ENCODE data around the gene MT1X. TPM values are rescaled to one million over a fixed set of nuclear protein-coding genes. Genes with fewer than 3 reads are reported as not detected.

MT1X gene
- total and polyA plus RNA-seq, 2 of the 13 experiments (the other 11 are each of a cell fraction or from before 2014, with no cell fraction given), result 19.7 to 288 TPM

DNA sequence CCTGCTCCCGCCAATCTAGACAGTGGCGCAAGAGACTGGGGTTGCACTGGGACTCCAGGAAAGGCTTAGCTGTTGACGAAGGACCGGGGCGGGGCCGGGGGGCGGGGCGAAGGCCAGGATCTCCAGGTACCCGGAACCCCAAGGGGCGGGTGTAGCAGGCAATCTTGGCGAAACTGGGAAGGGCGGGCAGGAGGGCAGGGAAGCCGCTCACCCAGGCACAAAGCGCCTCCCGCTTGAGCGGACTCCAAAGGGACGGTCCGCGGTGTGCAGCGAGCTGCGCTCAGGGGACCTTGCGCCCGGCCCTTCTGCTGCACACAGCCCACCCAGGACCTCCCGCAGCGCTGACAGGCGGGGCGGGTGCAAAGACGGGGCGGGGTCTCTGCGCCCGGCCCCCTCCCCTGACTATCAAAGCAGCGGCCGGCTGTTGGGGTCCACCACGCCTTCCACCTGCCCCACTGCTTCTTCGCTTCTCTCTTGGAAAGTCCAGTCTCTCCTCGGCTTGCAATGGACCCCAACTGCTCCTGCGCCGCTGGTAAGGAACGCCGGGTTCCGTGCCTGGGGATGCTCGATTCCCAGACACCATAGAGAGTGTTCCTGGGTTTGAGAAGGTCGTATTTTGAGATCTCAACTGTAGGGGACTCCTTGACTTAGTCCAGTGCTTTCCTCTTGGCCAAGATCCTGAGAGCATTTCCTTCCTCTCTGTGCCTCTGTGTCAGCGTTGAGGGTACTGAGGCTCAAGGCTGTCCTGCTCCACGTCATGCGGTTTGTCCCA is 24.5 kb upstream of the MT1X start, which contains the start of gene MT1F (continued):
- TF ChIP-seq ZNF256 (CRISPR knock-in tag; conservative IDR thresholded peaks at IDR 0.05) (no peak), TGIF2 (CRISPR knock-in tag; IDR thresholded peaks at IDR 0.05) (no peak), HIVEP1 (CRISPR knock-in tag; IDR thresholded peaks at IDR 0.05) (peak; percentile 73; the same call in 1 of the 2 replicates), SOX13 (IDR thresholded peaks at IDR 0.05) (no peak), SOX13 (CRISPR knock-in tag; conservative IDR thresholded peaks at IDR 0.05 in 1 of 2, IDR thresholded peaks at IDR 0.05 in 1 of 2) (no peak; a peak in 1 of 4 replicates), ZNF737 (CRISPR knock-in tag; IDR thresholded peaks at IDR 0.05; ENCODE audit: borderline replicate concordance) (no peak), ZNF121 (CRISPR knock-in tag; IDR thresholded peaks at IDR 0.05) (0 out of 2 replicates have a peak, but pooled peaks have one; percentile 17), ZNF446 (CRISPR knock-in tag; IDR thresholded peaks at IDR 0.05) (no peak), ESRRA (CRISPR knock-in tag; IDR thresholded peaks at IDR 0.05; ENCODE audit: low read depth) (peak; percentile 86; the same call in 1 of the 2 replicates), ZNF441 (CRISPR knock-in tag; IDR thresholded peaks at IDR 0.05; ENCODE audit: borderline replicate concordance) (peak; percentile 53; the same call in 1 of the 2 replicates), SYNCRIP (IDR thresholded peaks at IDR 0.05; ENCODE audit: insufficient read depth, low read depth, low read length) (no peak), NR3C1 (CRISPR knock-in tag; IDR thresholded peaks at IDR 0.05) (no peak), PPARG (CRISPR knock-in tag; conservative IDR thresholded peaks at IDR 0.05) (0 out of 2 replicates have a peak, but pooled peaks have one; percentile 12), KDM2A (CRISPR knock-in tag; IDR thresholded peaks at IDR 0.05; ENCODE audit: borderline replicate concordance, low read depth) (peak; percentile 26; the same call in 1 of the 2 replicates), ZKSCAN8 (CRISPR knock-in tag; IDR thresholded peaks at IDR 0.05; ENCODE audit: borderline replicate concordance) (no peak), FOXA1 (IDR thresholded peaks at IDR 0.05) (no peak), FOXA1 (CRISPR knock-in tag; IDR thresholded peaks at IDR 0.05) (peak; percentile 18; the same call in 1 of the 2 replicates), GATAD2A (CRISPR knock-in tag; IDR thresholded peaks at IDR 0.05) (no peak; the same call in 1 of the 2 replicates), ZNF17 (CRISPR knock-in tag; IDR thresholded peaks at IDR 0.05) (no peak), ZNF143 (CRISPR knock-in tag; IDR thresholded peaks at IDR 0.05) (peak; percentile 15; the same call in 1 of the 2 replicates), NFE2L1 (CRISPR knock-in tag; IDR thresholded peaks at IDR 0.05; ENCODE audit: borderline replicate concordance) (no peak), SMAD1 (CRISPR knock-in tag; IDR thresholded peaks at IDR 0.05; ENCODE audit: borderline replicate concordance, low read depth) (no peak)
- TF ChIP-seq, protein P1, sequence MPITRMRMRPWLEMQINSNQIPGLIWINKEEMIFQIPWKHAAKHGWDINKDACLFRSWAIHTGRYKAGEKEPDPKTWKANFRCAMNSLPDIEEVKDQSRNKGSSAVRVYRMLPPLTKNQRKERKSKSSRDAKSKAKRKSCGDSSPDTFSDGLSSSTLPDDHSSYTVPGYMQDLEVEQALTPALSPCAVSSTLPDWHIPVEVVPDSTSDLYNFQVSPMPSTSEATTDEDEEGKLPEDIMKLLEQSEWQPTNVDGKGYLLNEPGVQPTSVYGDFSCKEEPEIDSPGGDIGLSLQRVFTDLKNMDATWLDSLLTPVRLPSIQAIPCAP (CRISPR knock-in tag; IDR thresholded peaks at IDR 0.05; ENCODE audit: low read depth), result no peak
- TF ChIP-seq, protein P2, sequence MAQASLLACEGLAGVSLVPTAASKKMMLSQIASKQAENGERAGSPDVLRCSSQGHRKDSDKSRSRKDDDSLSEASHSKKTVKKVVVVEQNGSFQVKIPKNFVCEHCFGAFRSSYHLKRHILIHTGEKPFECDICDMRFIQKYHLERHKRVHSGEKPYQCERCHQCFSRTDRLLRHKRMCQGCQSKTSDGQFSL (CRISPR knock-in tag; IDR thresholded peaks at IDR 0.05), result no peak
- TF ChIP-seq, protein P3, sequence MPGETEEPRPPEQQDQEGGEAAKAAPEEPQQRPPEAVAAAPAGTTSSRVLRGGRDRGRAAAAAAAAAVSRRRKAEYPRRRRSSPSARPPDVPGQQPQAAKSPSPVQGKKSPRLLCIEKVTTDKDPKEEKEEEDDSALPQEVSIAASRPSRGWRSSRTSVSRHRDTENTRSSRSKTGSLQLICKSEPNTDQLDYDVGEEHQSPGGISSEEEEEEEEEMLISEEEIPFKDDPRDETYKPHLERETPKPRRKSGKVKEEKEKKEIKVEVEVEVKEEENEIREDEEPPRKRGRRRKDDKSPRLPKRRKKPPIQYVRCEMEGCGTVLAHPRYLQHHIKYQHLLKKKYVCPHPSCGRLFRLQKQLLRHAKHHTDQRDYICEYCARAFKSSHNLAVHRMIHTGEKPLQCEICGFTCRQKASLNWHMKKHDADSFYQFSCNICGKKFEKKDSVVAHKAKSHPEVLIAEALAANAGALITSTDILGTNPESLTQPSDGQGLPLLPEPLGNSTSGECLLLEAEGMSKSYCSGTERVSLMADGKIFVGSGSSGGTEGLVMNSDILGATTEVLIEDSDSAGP (CRISPR knock-in tag; IDR thresholded peaks at IDR 0.05; ENCODE audit: borderline replicate concordance), result peak; percentile 67
- TF ChIP-seq, protein P4, sequence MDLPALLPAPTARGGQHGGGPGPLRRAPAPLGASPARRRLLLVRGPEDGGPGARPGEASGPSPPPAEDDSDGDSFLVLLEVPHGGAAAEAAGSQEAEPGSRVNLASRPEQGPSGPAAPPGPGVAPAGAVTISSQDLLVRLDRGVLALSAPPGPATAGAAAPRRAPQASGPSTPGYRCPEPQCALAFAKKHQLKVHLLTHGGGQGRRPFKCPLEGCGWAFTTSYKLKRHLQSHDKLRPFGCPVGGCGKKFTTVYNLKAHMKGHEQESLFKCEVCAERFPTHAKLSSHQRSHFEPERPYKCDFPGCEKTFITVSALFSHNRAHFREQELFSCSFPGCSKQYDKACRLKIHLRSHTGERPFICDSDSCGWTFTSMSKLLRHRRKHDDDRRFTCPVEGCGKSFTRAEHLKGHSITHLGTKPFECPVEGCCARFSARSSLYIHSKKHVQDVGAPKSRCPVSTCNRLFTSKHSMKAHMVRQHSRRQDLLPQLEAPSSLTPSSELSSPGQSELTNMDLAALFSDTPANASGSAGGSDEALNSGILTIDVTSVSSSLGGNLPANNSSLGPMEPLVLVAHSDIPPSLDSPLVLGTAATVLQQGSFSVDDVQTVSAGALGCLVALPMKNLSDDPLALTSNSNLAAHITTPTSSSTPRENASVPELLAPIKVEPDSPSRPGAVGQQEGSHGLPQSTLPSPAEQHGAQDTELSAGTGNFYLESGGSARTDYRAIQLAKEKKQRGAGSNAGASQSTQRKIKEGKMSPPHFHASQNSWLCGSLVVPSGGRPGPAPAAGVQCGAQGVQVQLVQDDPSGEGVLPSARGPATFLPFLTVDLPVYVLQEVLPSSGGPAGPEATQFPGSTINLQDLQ (CRISPR knock-in tag; IDR thresholded peaks at IDR 0.05), result 0 out of 2 replicates have a peak, but pooled peaks have one; percentile 49

All from HepG2 (cell line).